Activated T-cell treated with anti-CD3 and anti-CD28 coated beads, Interleukin-2, amount 50 U/mL, for 48 hours (primary cell): ENCODE measurements around the gene ASB2.
A peak's percentile ranks its signal among the peaks of the same experiment; 100 is the strongest.

Experiments
- DNase-seq, 2 experiments: peaks; one replicate each; pipeline ENCODE4 v3.0.0-alpha.2; 2020

Gene ASB2

DNA sequence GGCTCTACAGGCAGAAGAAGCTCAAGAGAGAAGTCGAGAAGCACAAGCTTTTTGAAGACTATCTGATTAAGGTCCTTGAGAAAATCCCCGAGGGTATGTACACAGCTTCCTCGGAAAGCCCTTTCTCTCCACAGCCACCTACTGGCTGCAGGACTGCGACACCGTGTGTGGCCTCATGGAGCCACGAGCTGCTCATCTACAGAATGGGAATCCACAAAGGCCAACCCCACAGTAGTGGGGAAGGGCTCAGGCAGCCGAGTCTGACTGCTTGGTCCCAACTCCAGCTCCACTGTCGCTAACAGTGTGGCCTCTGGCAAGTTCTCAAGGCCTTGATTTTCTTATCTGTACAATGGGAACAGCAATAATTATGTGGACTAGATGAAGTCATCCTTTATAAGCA lies 23.2 kb upstream of the ASB2 start:
- DNase-seq = no peak

DNA sequence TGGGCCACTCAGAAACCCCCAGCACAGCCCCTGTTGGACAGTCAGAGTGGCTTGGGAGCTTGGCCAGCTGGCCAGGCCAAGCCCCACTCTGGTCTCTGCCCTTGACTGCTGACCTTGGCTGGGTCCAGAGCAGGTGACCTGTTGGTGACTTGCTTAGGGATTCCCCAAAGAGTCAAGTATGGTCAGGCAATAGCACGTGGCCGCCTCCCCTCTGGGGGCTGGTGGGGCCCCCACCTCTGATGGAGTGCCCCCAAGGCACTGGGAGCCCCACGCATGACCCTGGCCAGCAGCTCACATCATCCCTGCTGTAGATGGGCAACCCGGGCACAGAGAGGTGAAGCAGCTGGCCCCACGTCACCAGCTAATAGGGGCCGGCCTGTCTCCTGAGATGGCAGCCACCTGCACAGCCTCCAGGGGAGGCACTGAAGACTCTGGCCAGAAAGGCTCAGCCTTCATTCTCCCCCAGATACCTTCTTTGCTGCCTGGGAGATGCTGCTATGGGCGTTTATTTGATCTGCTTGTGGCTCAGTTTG lies 22.6 kb upstream of the ASB2 start:
- no peak for DNase-seq

DNA sequence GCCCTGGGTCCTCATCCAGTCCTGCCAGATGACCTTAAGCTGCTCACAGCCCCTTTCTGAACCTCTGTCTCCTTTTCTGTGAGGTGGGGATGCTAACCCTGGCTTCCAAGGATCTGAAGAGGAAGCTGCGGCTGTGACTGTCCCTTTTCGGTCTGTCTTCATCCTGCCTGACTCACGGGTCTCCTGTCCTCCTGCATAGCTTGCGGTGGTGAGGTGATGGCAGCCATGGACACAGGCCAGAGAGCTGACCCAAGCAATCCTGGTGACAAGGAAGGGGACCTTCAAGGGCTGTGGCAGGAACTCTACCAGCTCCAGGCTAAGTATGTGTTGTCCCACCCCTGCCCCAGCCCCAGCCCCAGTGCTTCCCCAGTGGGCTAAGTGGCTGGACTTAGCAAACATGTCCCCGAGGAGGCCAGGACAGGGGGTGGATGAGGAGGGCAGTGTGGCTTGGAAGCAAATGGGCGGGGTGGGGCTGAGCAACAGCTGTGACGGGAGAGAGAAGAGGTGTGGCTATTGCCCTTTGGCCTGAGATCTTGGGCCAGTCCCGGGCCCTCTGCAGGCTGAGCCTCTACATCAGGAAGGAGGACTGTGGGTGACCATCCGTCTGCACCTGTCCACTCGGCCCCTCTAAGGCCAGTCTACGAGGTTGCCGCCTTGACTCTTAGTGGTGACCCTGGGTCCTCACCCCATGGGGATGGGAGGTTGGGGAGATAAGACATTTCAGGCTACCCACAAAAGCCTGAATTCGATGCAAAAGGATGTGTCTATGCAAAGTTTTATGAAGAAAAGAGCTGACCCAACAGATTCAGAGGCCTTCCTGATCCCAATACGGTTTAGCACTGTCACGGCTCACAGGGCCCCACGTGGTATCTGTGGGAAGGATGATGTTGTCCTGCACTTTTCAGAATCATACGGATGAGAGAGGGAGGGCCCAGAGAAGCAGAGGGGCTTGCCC lies 21.8 kb upstream of the ASB2 start:
- DNase-seq = no peak

GRCh38 chr14:93997082-93997481 lies 20.7 kb upstream of the ASB2 start, which contains the start of gene CCDC197:
CCDC197 (plus strand) TSS chr14:93997301; CDS start chr14:93998132, 831 bp downstream.
- peak in 1 of 2 experiments; percentile 56 for DNase-seq

DNA sequence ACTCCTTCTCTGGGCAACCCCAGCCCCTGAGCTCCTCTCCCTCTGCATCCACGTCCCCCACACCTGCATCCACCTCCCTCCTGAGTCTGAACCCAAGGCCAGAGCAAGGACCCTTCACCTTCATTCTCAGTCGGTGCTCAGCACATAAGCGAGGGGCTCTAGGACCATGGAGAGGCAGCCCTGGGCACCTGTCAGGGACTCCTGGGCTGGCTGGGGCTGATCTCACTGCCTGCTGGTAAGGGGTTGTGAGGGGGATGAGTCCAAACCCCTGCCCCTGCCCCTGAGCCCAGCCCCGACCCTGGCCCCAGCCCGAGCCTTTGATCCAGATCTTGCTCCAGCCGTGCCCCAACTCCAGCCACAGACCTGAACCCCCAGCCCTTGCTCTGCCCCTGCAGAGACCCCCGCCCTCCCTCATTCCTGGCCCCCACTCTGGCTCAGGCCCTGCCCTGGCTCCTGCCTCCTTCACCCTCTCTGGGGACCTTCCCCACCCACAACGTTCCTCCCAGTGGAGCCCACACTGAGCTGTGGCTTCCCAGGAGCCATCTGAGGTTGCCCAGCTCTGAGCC lies 19.8 kb upstream of the ASB2 start:
- DNase-seq = no peak

- peak; percentile 78 to 84 for DNase-seq
Measured at GRCh38 chr14:93994919-93995682, 18.7 kb upstream of the ASB2 start.

DNA sequence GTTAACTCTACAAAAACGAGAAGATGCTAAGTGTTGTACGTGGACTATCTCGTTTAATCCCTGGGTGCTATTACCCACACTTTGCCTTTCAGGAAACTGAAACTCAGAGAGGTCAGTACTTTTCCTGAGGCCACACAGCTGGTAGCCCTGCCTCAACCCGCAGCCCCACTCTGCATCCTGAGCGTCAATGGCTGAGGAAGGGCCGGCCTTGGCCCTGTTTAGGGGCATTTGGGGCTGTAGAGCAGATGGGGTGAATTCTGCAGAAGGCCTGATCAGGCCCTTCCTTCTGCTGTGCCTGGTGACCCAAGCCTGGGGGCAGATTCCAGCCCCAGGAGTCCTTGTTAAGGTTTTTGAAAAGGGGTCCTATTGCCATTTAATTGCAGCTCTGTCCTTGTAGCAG lies 17.0 kb upstream of the ASB2 start:
- DNase-seq = no peak

DNA sequence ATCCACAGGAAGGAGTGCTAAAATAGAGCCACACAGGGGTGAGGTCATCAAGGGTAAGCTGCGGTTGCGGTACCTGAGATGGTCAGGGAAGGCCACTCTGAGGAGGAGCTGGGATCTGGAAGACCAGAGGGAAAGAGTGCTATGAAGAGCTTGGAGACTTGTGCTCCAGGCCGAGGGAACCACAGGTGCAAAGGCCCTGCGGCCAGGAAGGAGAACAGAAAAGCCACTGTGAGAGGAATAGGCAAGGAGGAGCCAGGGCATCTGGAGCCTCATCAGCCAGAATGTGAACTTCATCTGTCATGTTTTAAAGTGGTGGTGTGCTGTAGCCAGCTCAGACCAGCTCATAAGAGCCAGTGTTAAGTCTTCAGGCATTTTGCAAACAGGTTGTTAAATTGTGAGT lies 15.3 kb upstream of the ASB2 start:
- DNase-seq = no peak

- DNase-seq = no peak
Measured at GRCh38 chr14:93991212-93991611, 14.8 kb upstream of the ASB2 start.

DNA sequence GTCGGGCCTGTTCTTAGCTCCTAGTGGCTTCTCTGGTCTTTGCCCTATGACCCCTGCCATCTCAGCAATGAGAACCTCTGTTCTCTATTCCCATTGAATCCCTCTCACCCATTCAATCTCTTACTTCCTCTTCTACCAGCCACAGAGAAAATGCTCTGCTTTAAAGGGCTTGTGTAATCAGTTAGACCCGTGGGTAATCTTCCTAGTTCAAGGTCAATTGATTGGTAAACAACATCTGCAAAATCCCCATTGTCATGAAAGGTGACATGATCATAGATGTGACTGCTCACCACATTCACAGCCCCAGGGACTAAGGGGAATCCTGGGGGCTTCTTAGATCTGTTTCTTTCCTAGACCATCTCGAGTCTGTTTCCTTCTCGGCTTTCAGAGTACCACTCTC lies 13.6 kb upstream of the ASB2 start:
- DNase-seq = no peak

DNA sequence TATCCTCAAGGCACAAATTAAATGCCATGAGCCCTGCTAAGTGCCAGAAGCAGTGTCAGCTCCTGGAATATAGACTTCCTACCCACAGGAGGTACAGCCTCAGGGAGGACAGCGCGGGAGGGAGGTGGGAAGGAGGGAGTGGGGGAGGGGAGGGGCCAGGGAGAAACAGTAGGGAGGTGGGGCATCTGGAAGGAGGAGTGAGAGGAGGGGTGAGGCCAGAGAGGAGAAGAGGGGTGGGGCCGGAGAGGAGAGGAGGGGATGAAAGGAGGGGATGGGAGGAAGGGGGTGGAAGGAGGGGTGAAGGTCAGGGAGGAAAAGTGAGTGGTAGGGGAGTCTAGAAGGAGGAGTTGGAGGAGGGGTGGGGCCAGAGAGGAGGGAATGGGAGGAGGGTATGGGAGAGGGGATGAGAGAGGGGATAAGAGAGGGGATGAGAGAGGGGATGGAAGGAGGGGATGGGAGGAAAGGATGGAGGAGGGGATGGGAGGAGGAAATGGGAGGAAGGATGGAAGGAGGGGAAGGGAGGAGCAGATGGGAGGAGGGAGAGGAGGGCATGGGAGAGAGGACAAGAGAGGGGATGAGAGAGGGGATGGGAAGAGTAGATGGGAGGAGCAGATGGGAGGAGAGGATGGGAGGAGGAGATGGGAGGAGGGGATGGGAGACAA lies 11.6 kb upstream of the ASB2 start:
- DNase-seq = no peak

GRCh38 chr14:93987376-93987775 lies 11.0 kb upstream of the ASB2 start:
- no peak for DNase-seq

GRCh38 chr14:93986955-93987354 lies 10.6 kb upstream of the ASB2 start:
- no peak for DNase-seq

- DNase-seq = no peak
Measured at GRCh38 chr14:93984987-93985410, 8.6 kb upstream of the ASB2 start.

GRCh38 chr14:93984070-93984469 lies 7.7 kb upstream of the ASB2 start:
- no peak for DNase-seq

GRCh38 chr14:93982230-93983007 lies 6.0 kb upstream of the ASB2 start:
- DNase-seq = no peak

GRCh38 chr14:93981316-93982229 lies 5.2 kb upstream of the ASB2 start:
- no peak for DNase-seq

GRCh38 chr14:93980456-93981201 lies 4.3 kb upstream of the ASB2 start:
- DNase-seq = no peak

GRCh38 chr14:93978735-93979134 lies 2.4 kb upstream of the ASB2 start:
- peak; percentile 62 to 64 for DNase-seq
